HG03103 (cell line): ENCODE results near the gene ST3GAL2.

ENCODE experiments used
- ATAC-seq: cut with Tn5 transposase; IDR thresholded peaks from one replicate; pipeline ENCODE4 v1.9.1; 2021; ENCODE audit warnings: low read depth; ENCODE audit not compliant: unreplicated experiment

ST3GAL2 gene, protein sequence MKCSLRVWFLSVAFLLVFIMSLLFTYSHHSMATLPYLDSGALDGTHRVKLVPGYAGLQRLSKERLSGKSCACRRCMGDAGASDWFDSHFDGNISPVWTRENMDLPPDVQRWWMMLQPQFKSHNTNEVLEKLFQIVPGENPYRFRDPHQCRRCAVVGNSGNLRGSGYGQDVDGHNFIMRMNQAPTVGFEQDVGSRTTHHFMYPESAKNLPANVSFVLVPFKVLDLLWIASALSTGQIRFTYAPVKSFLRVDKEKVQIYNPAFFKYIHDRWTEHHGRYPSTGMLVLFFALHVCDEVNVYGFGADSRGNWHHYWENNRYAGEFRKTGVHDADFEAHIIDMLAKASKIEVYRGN

GRCh38 chr16:70438969-70439862 is at the start of gene ST3GAL2:
ST3GAL2 (minus strand) TSS chr16:70439100; CDS start chr16:70398530, 40,570 bp downstream.
- peak; percentile 78 for ATAC-seq

DNA sequence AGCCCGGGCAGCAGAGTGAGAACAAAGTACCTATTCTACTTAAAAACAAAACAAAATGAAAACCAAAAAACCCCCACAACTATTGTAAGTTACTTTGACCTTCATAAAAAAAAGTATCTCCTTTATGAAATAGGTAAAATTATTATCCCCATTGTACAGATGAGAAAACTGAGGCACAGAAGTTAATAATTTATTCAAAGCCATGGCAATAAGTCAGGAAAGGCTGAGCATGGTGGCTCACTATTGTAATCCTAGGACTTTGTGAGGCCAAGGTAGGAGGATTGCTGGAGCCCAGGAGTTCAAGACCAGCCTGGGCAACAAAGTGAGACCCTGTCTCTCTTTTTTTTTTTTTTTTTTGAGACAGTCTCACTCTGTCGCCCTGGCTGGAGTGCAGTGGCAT is 46.0 kb upstream of the ST3GAL2 start:
- no peak for ATAC-seq

DNA sequence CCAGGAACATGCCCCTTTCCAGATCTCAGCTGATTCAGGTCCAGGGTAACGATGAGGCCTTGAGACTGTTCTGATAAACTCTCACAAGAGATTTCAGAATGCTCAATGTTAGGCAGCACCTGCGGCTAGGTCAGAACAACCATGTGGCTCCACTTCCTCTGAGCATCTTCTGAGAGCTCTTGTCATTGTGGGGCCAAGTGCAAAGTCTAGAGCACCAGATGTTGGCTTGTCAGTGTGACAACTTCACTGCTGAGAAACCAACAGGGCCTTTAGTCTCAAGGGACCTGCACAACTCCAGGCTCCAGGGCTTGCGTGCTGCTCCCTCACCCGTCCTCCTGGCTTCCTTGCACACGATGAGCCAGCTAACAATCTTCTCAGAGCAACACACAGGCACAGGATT is 44.5 kb upstream of the ST3GAL2 start:
- no peak for ATAC-seq

DNA sequence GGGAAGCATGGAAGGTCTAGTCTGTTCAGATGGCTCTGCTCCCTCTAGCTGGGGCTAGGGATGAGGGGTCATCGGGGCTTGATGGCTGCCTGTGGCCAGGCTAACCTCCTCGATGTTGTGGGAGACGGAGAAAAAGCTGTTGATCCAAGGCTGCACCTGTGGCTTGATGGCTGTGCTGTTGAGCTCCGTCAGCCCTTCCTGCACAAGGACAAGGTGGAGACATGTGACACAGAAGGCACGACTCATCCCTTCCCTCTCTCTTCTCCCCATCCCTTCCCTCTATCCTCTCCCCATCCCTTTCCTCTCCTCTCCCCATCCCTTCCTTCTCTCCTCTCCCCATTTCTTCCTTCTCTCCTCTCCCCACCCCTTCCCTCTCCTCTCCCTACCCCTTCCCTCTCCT is 43.7 kb upstream of the ST3GAL2 start:
- ATAC-seq: no peak

DNA sequence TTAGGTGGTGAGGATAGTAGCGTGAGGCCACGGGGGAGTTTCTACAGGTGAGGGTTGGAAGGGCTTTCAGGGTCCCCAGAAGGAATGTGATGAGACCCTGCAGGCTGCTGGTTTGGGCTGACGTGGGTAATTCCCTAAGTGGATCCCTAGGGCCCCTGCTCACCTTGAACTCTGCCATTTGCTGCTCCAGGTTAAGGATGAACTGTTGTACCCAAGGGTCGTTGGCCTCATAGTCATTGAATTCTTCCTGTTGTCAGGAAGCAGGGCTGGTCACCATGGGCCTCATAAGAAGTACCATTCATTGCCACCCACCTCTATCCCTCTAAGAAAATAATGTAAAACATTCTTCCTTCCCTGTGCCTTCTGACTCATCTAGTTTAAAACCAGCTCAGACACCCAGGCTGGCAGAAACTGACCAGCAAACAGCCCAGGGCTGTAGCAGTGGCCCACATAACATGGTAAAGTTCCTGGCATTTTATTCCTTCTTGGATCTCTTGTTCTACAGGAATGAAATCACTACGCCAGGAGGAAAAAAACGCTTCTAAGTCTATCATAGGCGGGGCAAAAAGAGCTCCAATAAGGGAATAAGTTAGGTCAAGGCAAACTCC is 43.1 kb upstream of the ST3GAL2 start:
- no peak for ATAC-seq

GRCh38 chr16:70480127-70481105 is 41.5 kb upstream of the ST3GAL2 start:
- ATAC-seq: no peak

- ATAC-seq: no peak
Measured at GRCh38 chr16:70478912-70479341, 40.0 kb upstream of the ST3GAL2 start.

DNA sequence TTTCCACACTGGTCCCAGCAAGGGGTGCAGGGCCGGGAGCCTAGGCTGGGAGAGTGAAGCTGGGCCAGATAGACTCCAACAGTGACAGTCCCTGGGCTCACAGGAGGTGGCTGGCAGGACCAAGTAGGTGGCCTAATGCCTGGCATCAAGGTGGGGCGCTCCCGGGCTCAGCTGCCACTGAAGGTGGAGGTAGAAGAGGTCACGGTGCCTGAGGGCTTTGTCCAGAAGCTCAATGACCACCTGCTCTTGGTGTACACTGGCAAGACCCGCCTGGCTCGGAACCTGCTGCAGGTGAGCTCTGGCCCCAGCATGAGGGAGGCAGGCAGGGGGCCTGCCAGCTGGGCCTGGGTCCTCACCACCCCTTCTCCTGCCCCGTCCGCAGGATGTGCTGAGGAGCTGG is 39.3 kb upstream of the ST3GAL2 start:
- ATAC-seq: no peak

- ATAC-seq: peak; percentile 87
Measured at GRCh38 chr16:70476272-70477020, 37.5 kb upstream of the ST3GAL2 start.

DNA sequence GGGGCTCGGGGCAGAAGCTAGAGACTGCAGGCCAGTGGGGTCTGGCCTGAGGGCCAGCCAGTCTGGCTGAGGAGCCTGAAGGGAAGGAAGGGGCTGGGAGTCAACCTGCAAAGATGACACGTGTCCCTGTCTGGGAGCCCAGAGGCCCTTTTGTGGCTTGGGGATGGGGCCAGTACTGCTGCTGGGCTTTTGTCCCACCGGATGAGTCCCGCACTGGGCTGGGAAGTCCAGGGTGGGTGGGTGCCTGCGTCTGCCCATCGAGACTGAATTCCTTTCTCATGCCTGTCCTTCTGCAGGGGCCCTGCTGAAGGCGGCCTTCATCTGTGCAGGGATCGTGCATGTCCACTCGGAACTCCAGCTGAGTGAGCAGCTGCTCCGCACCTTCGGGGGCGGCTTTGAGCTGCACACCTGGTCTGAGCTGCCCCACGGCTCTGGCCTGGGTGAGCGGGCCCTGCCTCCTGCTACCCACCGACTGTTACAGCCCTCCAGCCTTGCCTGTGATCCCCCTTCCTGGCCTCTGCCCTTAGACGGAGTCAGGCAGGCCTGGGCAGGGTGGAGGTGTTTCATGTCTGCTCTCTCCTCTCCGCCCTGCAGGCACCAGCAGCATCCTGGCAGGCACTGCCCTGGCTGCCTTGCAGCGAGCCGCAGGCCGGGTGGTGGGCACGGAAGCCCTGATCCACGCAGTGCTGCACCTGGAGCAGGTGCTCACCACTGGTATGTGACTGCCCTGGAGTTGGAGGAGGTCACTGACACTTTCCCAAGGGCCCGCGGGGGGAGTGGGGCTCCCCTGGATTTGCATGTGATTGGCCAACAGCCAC is 36.4 kb upstream of the ST3GAL2 start:
- ATAC-seq: no peak

DNA sequence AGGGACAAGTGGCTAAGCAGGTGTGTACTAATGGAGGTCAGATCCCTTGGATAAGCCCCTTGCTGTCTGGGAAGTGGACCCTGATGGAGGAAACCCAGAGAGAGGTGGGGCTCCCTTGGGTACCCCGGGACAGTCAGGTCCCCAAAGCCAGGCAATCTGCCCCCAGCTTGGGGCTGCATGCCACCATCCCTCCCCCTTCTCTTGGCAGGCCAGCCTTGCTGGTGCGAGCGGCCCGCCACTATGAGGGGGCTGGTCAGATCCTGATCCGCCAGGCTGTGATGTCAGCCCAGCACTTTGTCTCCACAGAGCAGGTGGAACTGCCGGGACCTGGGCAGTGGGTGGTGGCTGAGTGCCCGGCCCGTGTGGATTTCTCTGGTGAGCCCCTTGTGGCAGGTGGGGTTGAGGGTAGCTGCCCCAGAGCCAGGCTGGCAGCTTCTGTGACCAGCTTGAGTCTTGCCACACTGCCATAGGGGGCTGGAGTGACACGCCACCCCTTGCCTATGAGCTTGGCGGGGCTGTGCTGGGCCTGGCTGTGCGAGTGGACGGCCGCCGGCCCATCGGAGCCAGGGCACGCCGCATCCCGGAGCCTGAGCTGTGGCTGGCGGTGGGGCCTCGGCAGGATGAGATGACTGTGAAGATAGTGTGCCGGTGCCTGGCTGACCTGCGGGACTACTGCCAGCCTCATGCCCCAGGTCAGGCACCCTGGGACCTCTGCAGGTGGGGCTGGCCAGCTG is 35.6 kb upstream of the ST3GAL2 start:
- ATAC-seq: no peak

- no peak for ATAC-seq
Measured at GRCh38 chr16:70473446-70474319, 34.8 kb upstream of the ST3GAL2 start.

DNA sequence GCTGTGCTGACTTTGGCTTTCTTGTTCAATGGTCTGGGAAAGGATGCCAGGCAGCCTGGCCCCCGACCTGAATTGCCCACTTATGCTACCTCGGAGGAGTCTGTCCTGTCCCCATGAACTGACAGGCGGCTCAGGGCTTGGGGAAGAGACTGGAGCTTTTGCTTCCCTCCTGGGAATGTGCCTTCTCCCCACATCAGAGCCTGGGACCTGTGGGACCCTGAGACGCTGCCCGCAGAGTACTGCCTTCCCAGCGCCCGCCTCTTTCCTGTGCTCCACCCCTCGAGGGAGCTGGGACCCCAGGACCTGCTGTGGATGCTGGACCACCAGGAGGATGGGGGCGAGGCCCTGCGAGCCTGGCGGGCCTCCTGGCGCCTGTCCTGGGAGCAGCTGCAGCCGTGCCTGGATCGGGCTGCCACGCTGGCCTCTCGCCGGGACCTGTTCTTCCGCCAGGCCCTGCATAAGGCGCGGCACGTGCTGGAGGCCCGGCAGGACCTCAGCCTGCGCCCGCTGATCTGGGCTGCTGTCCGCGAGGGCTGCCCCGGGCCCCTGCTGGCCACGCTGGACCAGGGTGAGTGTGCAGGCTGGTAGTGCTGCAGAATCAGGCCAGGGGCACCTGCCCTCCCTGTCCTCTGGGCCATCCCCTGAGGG is 34.0 kb upstream of the ST3GAL2 start:
- ATAC-seq: no peak

DNA sequence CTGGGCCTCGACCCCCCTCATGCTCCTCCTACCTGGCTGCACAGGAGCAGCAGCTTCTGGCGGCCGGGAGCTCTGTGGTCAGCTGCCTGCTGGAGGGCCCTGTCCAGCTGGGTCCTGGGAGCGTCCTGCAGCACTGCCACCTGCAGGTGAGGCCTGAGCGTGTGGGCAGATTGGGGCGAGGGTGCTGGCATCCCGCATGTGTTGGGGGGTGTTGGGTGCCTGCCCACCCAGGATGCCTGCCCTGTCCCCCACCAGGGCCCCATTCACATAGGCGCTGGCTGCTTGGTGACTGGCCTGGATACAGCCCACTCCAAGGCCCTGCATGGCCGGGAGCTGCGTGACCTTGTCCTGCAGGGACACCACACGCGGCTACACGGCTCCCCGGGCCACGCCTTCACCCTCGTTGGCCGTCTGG is 32.0 kb upstream of the ST3GAL2 start:
- ATAC-seq: no peak

- no peak for ATAC-seq
Measured at GRCh38 chr16:70470141-70470926, 31.4 kb upstream of the ST3GAL2 start.
